PC-3 (cell line): Measurements from ENCODE around the gene PHKB.

Experiments
- EZH2 ChIP-seq: fragments of 300-600 bp; sonication (generic); IDR thresholded peaks from one replicate; pipeline ENCODE4 v1.6.1; 2017; ENCODE audit warnings: antibody characterized with exemption, mild to moderate bottlenecking, low read length; ENCODE audit not compliant: unreplicated experiment
- EZH2phosphoT487 ChIP-seq: fragments of 300-600 bp; sonication (generic); IDR thresholded peaks from 2 replicates; pipeline ENCODE4 v1.6.1; 2018; ENCODE audit warnings: mild to moderate bottlenecking, antibody characterized with exemption, low read length, borderline replicate concordance
- TF ChIP-seq, protein P1 (sequence below): fragments of 300-600 bp; sonication (generic); conservative IDR thresholded peaks from 2 replicates; pipeline ENCODE4 v1.5.1; 2017; ENCODE audit warnings: antibody characterized with exemption, low read depth, mild to moderate bottlenecking, low read length

DNA sequence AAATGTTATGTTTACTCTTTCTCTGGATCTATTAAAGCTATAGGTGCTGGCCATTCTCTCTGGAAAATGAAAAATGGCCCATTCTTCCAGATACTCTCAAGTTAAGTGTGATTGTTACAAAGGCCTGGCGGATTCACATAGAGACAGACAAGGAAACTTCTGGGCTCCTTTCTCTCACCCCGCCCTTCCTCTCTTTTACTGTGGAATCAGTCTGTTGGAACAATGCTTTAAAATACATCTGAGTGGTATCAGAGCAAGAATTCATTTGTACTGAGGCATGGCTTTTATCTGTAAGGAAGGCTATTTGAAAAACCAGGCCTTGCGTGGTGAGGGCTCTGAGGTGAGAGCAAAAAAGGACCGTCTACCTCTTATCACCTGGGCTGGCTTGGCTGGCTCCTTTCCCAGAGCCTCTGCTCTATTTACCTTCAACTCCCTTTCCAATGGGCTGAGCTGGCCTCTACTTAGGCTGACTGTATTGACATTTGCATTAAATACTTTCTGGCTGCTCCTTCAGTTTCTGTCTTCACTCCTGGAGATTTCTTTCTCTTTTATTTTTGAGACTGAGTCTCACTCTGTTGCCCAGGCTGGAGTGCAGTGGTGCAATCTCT lies 274.0 kb downstream of the PHKB start:
- TF ChIP-seq, protein P1, sequence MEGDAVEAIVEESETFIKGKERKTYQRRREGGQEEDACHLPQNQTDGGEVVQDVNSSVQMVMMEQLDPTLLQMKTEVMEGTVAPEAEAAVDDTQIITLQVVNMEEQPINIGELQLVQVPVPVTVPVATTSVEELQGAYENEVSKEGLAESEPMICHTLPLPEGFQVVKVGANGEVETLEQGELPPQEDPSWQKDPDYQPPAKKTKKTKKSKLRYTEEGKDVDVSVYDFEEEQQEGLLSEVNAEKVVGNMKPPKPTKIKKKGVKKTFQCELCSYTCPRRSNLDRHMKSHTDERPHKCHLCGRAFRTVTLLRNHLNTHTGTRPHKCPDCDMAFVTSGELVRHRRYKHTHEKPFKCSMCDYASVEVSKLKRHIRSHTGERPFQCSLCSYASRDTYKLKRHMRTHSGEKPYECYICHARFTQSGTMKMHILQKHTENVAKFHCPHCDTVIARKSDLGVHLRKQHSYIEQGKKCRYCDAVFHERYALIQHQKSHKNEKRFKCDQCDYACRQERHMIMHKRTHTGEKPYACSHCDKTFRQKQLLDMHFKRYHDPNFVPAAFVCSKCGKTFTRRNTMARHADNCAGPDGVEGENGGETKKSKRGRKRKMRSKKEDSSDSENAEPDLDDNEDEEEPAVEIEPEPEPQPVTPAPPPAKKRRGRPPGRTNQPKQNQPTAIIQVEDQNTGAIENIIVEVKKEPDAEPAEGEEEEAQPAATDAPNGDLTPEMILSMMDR = no peak
- TF ChIP-seq EZH2phosphoT487 = no peak
- TF ChIP-seq EZH2 = no peak
